AG08395 (cell line): Measurements from ENCODE around the gene FLT4.

Experiments used
- DNase-seq: peaks from one replicate; pipeline ENCODE4 v3.0.0; 2012; ENCODE audit warnings: mixed read lengths, low spot score

FLT4 gene

GRCh38 chr5:180625791-180626660 is 23.4 kb downstream of the FLT4 start:
- no peak for DNase-seq

- no peak for DNase-seq
These were observed 24.1 kb downstream of the FLT4 start for GRCh38 chr5:180625125-180625790.

GRCh38 chr5:180624587-180624986 is 24.8 kb downstream of the FLT4 start:
- DNase-seq, result no peak

DNA sequence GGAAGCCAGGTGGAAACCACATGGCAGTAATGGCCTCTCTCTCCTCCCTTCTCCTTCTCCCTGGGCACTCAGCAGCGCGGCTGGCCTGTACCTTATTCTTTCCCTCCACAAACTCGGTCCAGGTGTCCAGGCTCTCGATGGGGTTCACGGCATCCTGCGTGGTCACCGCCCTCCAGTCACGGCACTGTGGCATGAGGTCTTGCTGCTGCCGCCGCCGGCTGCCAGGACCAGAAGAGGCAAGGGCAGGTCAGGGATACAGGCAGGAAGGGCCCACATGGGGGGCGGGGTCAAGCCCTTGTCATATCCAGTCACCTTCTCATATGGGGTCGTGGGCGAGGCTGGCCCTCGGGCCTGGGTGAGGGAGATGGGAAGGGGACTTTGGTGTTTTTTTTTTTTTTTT is 25.6 kb downstream of the FLT4 start:
- no peak for DNase-seq

DNA sequence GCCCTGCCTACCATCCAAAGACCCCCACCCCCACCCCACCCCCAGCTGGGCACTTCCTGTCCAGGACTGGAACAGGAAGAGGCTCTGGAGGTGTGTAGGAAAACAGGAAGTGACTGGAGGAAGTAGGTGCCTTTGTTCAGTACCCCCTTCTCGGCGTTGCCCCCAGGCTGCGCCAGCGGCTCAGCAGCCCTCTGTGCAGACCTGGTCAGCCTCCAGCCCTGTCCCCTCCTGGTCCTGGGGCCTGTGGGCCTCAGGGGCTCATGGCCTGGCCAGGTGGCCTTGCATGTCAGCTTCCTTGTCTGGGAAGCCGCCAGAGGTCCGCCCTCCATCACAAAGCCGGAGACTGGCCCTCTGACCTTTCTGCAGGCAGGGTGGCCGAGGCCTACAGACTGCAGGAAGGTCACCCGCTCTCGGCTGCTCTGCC is 26.0 kb downstream of the FLT4 start:
- DNase-seq, result no peak

- no peak for DNase-seq
These were observed 26.5 kb downstream of the FLT4 start for GRCh38 chr5:180622910-180623309.

DNA sequence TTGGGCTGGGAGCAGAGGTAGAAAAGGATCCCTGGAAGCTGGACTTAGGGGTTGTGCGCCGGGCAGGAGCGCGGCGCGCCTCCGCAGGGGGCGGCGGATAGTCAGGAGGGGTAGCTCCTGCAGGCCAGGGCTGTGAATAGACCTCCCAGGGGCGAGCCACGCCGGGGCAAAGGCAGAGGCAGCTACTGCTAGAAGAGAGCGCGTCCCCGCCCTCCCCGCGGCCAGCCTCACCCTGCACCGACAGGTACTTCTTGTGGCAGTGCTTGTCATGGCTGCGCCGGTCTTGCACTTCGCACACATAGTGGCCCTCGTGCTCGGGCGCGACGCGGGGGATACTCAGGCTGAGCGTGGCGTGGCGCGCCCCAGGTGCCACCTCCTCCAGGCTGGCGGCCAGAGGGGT is 28.1 kb downstream of the FLT4 start:
- DNase-seq, result no peak

GRCh38 chr5:180620014-180620413 is 29.4 kb downstream of the FLT4 start:
- no peak for DNase-seq

DNA sequence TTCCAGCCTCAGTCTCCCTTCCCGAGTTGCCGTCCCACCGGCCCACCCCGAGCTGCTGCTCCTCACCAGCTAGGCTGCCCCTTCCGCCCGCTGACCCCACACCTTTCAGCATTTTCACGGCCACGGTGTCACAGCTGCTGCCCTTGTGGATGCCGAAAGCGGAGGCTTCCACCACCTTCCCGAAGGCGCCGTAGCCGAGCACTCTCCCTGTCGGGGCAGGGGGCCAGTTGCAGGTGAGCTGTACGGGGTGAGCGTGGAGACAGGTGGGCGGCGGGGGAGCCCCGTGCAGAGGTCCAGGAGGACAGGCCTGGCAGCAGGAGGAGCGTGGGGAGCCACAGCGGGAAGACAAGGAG is 29.9 kb downstream of the FLT4 start:
- no peak for DNase-seq

DNA sequence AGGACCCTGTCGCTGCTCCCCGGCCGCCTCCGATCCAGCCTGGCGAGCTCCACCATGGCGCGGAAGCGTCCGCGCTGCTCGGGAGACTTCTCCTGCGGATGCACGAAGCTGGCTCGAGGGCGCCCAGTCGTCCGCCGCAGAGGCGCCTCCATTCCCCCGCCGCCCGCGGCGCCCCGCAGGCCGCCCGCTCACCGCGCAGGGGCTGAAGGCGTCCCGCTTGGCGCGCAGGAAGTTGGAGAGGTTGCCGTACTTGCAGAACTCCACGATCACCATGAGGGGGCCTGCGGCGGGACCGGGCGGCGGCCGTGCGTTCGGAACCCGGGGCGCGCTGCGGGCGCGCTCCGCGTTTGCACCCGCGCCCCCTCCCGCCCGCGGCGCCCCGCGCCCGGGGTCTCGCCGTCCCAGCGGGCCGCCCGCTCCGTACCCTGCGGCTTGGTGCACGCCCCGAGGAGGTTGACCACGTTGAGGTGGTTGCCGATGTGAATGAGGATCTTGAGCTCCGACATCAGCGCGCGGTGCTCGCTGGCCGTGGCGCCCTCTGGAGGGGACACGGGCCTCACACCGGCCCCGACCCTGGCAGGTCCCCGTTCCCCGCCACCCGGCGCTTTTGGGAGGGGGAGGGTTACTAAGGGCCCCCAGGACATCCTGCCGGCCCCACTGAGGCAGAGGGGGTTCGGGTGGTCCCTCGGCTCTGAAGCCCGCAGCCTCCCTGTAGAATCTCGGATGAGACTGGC is 30.4 kb downstream of the FLT4 start:
- no peak for DNase-seq

DNA sequence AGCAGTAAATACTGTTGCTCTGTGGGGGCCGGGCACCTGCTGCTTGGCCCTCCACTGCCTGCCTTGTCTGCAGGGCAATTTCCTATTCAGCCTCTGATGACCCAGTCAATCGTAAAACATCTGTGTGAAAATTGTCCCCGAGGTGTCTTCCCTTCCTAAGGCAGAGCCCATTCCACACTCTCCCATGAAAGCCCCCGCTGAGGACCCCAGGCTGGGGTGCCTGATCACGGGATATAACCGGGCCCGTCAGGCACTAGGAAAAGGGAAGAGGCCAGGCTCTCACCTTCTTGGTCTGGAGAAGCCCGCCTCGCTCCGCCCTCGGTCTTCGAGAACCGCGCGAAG is 30.9 kb downstream of the FLT4 start:
- DNase-seq, result no peak

- no peak for DNase-seq
These were observed 35.6 kb downstream of the FLT4 start for GRCh38 chr5:180613814-180614188.

DNA sequence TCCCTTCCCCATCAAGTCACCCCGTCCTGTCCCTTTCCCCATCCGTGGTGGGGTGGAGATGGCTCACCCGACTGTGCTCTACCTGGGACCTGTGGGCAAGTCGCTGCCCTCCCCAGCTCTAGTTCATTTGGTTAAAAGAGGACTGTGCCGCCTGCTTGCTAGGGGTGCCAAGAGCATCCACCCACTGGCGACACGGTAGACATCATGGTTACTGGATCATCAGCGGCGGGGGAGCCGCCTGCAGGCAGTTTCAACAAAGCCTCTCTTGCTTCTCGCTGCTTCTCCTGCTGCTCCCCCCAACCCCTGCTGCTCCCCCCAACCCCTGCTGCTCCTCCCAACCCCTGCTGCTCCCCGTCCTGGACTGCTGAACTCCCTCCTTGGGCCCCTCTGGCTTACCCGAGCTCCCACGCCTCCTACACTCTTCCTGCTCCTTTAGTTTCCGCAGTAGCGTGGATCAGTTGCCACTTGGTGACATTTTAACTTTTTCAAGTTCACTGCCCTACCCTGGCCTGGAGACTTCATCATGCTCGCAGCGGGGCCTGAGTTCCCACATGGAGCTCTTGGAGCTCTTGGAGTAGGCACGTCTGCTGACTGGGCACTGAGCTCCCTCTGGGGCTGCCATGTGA is 36.1 kb downstream of the FLT4 start:
- no peak for DNase-seq

- no peak for DNase-seq
These were observed 36.7 kb downstream of the FLT4 start for GRCh38 chr5:180612683-180613082.

- DNase-seq, result no peak
These were observed 38.1 kb downstream of the FLT4 start for GRCh38 chr5:180611140-180611850.

GRCh38 chr5:180609817-180610550 is 39.4 kb downstream of the FLT4 start:
- DNase-seq, result no peak

DNA sequence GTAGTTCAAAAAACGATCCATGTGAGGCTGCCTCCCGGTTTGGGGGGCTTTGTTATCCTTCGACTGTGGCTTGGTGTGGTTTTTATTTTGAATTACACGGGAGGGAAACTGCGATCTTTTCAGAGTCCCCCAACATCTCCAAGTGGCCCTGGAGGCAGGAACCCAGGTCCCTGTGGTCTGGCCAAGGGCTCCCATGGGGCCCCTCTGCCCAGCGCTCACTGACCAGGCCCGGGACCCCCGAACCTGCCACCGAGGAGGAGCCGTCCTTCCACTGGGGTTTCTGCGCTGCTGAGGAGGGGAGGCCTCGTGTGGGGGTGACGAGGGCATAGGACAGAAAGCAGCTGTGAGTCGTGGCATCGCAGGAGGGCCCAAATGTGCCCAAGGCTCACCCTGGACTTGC is 40.0 kb downstream of the FLT4 start:
- no peak for DNase-seq

DNA sequence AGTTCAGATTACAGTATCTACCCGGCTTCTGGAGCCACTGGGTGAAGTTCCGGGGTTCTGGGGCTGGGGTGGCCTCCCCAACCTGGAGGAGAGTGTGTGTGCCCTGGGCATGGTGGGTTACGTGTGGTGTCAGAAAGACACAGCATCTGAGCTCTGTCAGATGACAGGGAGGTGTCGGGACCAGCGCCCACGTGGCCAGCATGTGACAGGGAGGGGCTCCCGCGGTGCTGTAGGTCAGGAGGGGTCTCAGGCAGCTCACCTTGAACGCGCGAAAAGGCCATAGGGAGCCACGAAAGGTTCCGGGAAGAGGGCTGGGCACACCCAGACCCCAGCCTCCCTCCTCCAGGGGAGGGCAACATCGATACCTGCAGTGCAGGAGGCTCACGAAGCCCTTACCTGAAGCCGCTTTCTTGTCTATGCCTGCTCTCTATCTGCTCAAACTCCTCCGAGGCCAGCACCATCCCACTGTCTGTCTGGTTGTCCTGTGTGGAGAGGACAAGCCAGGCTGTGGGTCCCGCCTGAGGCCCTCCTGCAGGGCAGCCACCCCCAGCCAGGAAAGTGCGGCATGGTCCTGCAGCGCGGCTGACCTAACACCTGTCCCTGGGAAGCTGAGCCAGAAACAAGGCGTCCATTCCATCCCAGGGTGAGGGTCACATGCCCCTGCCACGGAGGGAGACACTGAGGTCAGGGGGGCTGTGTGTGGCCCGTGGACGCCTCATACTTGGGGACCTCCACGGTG is 40.7 kb downstream of the FLT4 start:
- DNase-seq, result no peak

DNA sequence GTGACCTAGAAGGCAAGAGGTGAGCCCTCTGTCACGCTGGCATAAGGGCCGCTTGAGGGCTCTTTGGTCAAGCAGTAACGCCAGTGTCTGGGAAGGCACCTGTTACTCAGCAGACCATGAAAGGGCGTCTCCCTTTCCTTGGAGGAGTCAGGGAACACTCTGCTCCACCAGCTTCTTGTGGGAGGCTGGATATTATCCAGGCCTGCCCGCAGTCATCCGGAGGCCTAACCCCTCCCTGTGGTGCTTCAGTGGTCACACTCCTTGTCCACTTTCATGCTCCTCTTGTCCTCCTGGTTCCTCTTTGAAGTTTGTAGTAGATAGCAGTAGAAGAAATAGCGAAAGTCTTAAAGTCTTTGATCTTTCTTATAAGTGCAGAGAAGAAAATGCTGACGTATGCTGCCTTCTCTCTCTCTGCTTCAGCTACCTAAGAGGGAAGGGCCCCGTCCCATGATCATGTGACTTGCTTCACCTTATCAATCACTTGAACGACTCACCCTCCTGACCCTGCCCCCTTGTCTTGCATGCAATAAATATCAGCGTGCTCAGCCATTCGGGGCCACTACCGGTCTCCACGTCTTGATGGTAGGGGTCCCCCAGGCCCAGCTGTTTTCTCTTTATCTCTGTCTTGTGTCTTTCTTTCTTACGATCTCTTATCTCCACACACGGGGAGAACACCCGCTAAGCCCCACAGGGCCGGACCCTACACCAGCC is 41.4 kb downstream of the FLT4 start:
- no peak for DNase-seq

DNA sequence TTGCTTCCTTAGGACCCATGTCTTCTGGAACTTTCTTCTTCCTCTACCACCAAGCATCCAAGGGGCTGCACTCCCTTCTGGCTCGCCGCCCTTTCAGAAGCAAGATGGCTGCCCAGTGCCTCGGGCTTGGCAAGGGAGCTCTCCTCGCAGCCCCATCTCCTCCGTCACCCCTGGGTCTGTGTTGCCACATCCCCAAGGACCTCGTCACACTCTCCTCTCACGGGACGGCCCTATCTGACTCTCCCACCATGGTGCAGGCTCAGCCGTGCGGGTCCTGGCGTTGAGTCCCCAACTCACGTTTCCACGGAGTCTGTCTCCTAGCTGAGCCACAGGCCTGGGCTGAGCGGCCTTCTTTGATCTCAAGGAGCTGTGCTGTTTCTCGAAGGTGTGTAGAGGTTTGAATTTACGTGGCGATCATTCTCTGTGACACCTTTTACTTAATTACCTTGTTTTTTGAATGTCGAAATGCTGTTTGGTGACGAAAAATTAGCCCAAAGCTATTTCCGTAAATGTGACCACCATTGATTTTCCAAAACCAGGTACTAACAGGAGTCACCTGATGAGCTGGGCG is 43.1 kb downstream of the FLT4 start:
- no peak for DNase-seq
